Hepatocyte (in vitro differentiated cells): ENCODE results near the gene PILRB.
A peak's percentile ranks its signal among the peaks of the same experiment; 100 is the strongest.
"Not testable (repeated sequence)": the region's sequence is repeated elsewhere in the genome, so short reads cannot be mapped to it uniquely, and the experiment has no call there.

Experiments
- EZH2phosphoT487 ChIP-seq: fragments of 200-600 bp; sonication (generic); IDR thresholded peaks from one replicate; pipeline ENCODE4 v1.6.1; 2018; ENCODE audit warnings: antibody characterized with exemption, mild to moderate bottlenecking, low read depth, moderate library complexity; ENCODE audit not compliant: unreplicated experiment, severe bottlenecking
- TF ChIP-seq, protein P1 (sequence below): fragments of 200-600 bp; sonication (generic); IDR thresholded peaks from 2 replicates; pipeline ENCODE4 v1.5.1; 2016; ENCODE audit warnings: antibody characterized with exemption, mild to moderate bottlenecking; ENCODE audit not compliant: poor library complexity

- TF ChIP-seq, protein P1, sequence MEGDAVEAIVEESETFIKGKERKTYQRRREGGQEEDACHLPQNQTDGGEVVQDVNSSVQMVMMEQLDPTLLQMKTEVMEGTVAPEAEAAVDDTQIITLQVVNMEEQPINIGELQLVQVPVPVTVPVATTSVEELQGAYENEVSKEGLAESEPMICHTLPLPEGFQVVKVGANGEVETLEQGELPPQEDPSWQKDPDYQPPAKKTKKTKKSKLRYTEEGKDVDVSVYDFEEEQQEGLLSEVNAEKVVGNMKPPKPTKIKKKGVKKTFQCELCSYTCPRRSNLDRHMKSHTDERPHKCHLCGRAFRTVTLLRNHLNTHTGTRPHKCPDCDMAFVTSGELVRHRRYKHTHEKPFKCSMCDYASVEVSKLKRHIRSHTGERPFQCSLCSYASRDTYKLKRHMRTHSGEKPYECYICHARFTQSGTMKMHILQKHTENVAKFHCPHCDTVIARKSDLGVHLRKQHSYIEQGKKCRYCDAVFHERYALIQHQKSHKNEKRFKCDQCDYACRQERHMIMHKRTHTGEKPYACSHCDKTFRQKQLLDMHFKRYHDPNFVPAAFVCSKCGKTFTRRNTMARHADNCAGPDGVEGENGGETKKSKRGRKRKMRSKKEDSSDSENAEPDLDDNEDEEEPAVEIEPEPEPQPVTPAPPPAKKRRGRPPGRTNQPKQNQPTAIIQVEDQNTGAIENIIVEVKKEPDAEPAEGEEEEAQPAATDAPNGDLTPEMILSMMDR, result peak; percentile 45
- not testable (repeated sequence) for TF ChIP-seq EZH2phosphoT487
Observed at GRCh38 chr7:100344560-100345287, 13.2 kb upstream of the PILRB start.
